Ascending aorta (tissue), 2 donors: Measurements from ENCODE around the gene VGLL3. TPM values are rescaled to one million over a fixed set of nuclear protein-coding genes. Genes with fewer than 3 reads are reported as not detected.
A peak's percentile ranks its signal among the peaks of the same experiment; 100 is the strongest.

Experiments
- DNase-seq, 2 donors: peaks; one replicate each; pipeline ENCODE4 v3.0.0-alpha.2; 2019; ENCODE audit warnings: low spot score in 2 of 2
- H3K27ac ChIP-seq, 2 donors: fragments of 200-600 bp; sonication (generic); one replicate each; pipeline ENCODE4 v1.5.1; 2016 to 2017; ENCODE audit warnings: mild to moderate bottlenecking in 1 of 2
- H3K27me3 ChIP-seq: fragments of 200-600 bp; sonication (generic); one replicate; pipeline ENCODE4 v1.5.1; 2017
- H3K36me3 ChIP-seq, 2 donors: fragments of 200-600 bp; sonication (generic); one replicate each; pipeline ENCODE4 v1.5.1; 2016
- H3K4me1 ChIP-seq, 2 donors: fragments of 200-600 bp; sonication (generic); one replicate each; pipeline ENCODE4 v1.5.1; 2016 to 2017; ENCODE audit warnings: mild to moderate bottlenecking in 1 of 2
- H3K4me3 ChIP-seq, 2 donors: fragments of 200-600 bp; sonication (generic); one replicate each; pipeline ENCODE4 v1.5.1; 2016 to 2017; ENCODE audit warnings: mild to moderate bottlenecking in 1 of 2
- H3K9me3 ChIP-seq, 2 donors: fragments of 200-600 bp; sonication (generic); one replicate each; pipeline ENCODE4 v1.5.1; 2016
- CTCF ChIP-seq, 3 experiments: fragments of 200-600 bp in 2 of 3; fragments of 450-650 bp in 1 of 3; sonication (generic) in 2 of 3; IDR thresholded peaks; one replicate each; pipeline ENCODE4 v1.5.1; 2016 to 2019; ENCODE audit warnings: antibody characterized with exemption in 3 of 3, mild to moderate bottlenecking in 1 of 3, moderate library complexity in 1 of 3
- intact Hi-C: fragments of 100-400 bp; cut with DNase I; formaldehyde crosslinking; loops from one replicate; pipeline ENCODE4 v1.15.1; 2023
- total RNA-seq: library from RNA; depleted of rRNA; stranded (reverse); fragments of >200 nt; gene quantifications from one replicate; pipeline ENCODE4 v1.1.0, GENCODE V29; 2016

Gene VGLL3
- total RNA-seq, 1 donor from 2014 or later: 138 TPM

- peak overlapping the region; percentile 90 to 91 for H3K27ac ChIP-seq
- intact Hi-C loops: loop anchor here (10.0 kb wide), 1 partner anchor 1066 kb away; the partner anchor contains the start of genes CGGBP1 and ZNF654
These were observed 1.9 kb downstream of the VGLL3 start for GRCh38 chr3:86989006-86989405.

GRCh38 chr3:86988235-86988634 is 2.7 kb downstream of the VGLL3 start:
- intact Hi-C loops: loop anchor here (10.0 kb wide), 1 partner anchor 1067 kb away; the partner anchor contains the start of genes CGGBP1 and ZNF654
- Histone ChIP-seq H3K4me3 (peak overlapping the region in 1 of 2 donors; percentile 89), H3K36me3 (no peaks in the 10 kb centered on the region), H3K27ac (peak overlapping the region; percentile 90 to 91), H3K4me1 (peaks cover 0 to 23% of the 10 kb centered on the region in 2 donors), H3K9me3 (no peaks in the 10 kb centered on the region), H3K27me3 (no peaks in the 10 kb centered on the region)
- TF ChIP-seq CTCF (IDR thresholded peaks at IDR 0.05): no peak
- no peak for DNase-seq

More at GRCh38 chr3:86989006-86989405, 1.9 kb downstream of the VGLL3 start:
- no peaks in the 10 kb centered on the region for H3K27me3 ChIP-seq
- H3K4me3 ChIP-seq: peak overlapping the region; percentile 65 to 89
- no peaks in the 10 kb centered on the region for H3K9me3 ChIP-seq
- peaks cover 0 to 19% of the 10 kb centered on the region in 2 donors for H3K4me1 ChIP-seq
- H3K36me3 ChIP-seq: no peaks in the 10 kb centered on the region
- DNase-seq: no peak
- no peak for TF ChIP-seq CTCF (IDR thresholded peaks at IDR 0.05)

GRCh38 chr3:86987421-86987715 is 3.6 kb downstream of the VGLL3 start:
- DNase-seq: no peak
- Histone ChIP-seq H3K27me3 (no peaks in the 10 kb centered on the region), H3K36me3 (no peaks in the 10 kb centered on the region), H3K9me3 (no peaks in the 10 kb centered on the region), H3K4me1 (peaks cover 0 to 31% of the 10 kb centered on the region in 2 donors), H3K4me3 (peak overlapping the region; percentile 34 to 89), H3K27ac (peak overlapping the region; percentile 90 to 91)
- intact Hi-C loops: loop anchor here (10.0 kb wide), 1 partner anchor 1067 kb away; the partner anchor contains the start of genes CGGBP1 and ZNF654
- no peak for TF ChIP-seq CTCF (IDR thresholded peaks at IDR 0.05)

GRCh38 chr3:86986671-86987420 is 4.1 kb downstream of the VGLL3 start:
- intact Hi-C loops: loop anchor here (10.0 kb wide), 1 partner anchor 1068 kb away; the partner anchor contains the start of genes CGGBP1 and ZNF654
- no peak for DNase-seq
- Histone ChIP-seq H3K27me3 (no peaks in the 10 kb centered on the region), H3K4me3 (peak overlapping the region; percentile 34 to 89), H3K9me3 (no peaks in the 10 kb centered on the region), H3K27ac (peak overlapping the region; percentile 90 to 91), H3K36me3 (no peaks in the 10 kb centered on the region), H3K4me1 (peaks cover 0 to 36% of the 10 kb centered on the region in 2 donors)
- no peak for TF ChIP-seq CTCF (IDR thresholded peaks at IDR 0.05)

- no peaks in the 10 kb centered on the region for H3K9me3 ChIP-seq
- H3K4me1 ChIP-seq: peaks cover 0 to 37% of the 10 kb centered on the region in 2 donors
- no peaks in the 10 kb centered on the region for H3K27me3 ChIP-seq
- peak overlapping the region; percentile 90 to 91 for H3K27ac ChIP-seq
- peak overlapping the region in 1 of 2 donors; percentile 89 for H3K4me3 ChIP-seq
- no peak for DNase-seq
- intact Hi-C loops: loop anchor here (10.0 kb wide), 1 partner anchor 1069 kb away; the partner anchor contains the start of genes CGGBP1 and ZNF654
- TF ChIP-seq CTCF (IDR thresholded peaks at IDR 0.05): no peak
- H3K36me3 ChIP-seq: no peaks in the 10 kb centered on the region
These were observed 5.6 kb downstream of the VGLL3 start for GRCh38 chr3:86985181-86985826.
